Measurements from ENCODE around the gene CTRL.

The CTRL gene

GRCh38 chr16:67882374-67883145 lies 49.1 kb downstream of the CTRL start:
- no peak for TF ChIP-seq YY1 (IDR thresholded peaks at IDR 0.05; ENCODE audit: low read depth)
- no peak for TF ChIP-seq CEBPB (IDR thresholded peaks at IDR 0.05)
- TF ChIP-seq TAF1 (IDR thresholded peaks at IDR 0.05; ENCODE audit: low read depth) = no peak
- TF ChIP-seq TEAD4 (IDR thresholded peaks at IDR 0.05) = no peak
- TF ChIP-seq CREB1 (IDR thresholded peaks at IDR 0.05; ENCODE audit: low read depth) = no peak
- no peak for TF ChIP-seq MAX (IDR thresholded peaks at IDR 0.05)

- TF ChIP-seq REST (IDR thresholded peaks at IDR 0.05; ENCODE audit: low read depth) (no peak), EGR1 (IDR thresholded peaks at IDR 0.05) (no peak), NFIC (IDR thresholded peaks at IDR 0.05) (no peak), TAF1 (IDR thresholded peaks at IDR 0.05; ENCODE audit: low read depth) (no peak), CEBPB (IDR thresholded peaks at IDR 0.05) (no peak), USF1 (IDR thresholded peaks at IDR 0.05) (no peak), MAX (IDR thresholded peaks at IDR 0.05) (no peak), TEAD4 (IDR thresholded peaks at IDR 0.05) (no peak), FOXM1 (IDR thresholded peaks at IDR 0.05; ENCODE audit: borderline replicate concordance, low read depth) (no peak), RAD21 (IDR thresholded peaks at IDR 0.05; ENCODE audit: low read depth) (no peak), YY1 (IDR thresholded peaks at IDR 0.05; ENCODE audit: low read depth) (no peak), TCF12 (IDR thresholded peaks at IDR 0.05; ENCODE audit: low read depth) (no peak), ZBTB7A (IDR thresholded peaks at IDR 0.05; ENCODE audit: low read depth) (no peak), CREB1 (IDR thresholded peaks at IDR 0.05; ENCODE audit: low read depth) (no peak)
Observed at GRCh38 chr16:67881621-67882161, 50.0 kb downstream of the CTRL start.

GRCh38 chr16:67880584-67880983 lies 51.1 kb downstream of the CTRL start:
- TF ChIP-seq EP300 (IDR thresholded peaks at IDR 0.05; ENCODE audit: borderline replicate concordance) = no peak
- TF ChIP-seq CREB1 (IDR thresholded peaks at IDR 0.05; ENCODE audit: low read depth) = no peak
- no peak for TF ChIP-seq ZBTB7A (IDR thresholded peaks at IDR 0.05; ENCODE audit: low read depth)
- no peak for TF ChIP-seq MAX (IDR thresholded peaks at IDR 0.05)
- no peak for TF ChIP-seq EGR1 (IDR thresholded peaks at IDR 0.05)
- no peak for TF ChIP-seq YY1 (IDR thresholded peaks at IDR 0.05; ENCODE audit: low read depth)
- TF ChIP-seq RAD21 (IDR thresholded peaks at IDR 0.05; ENCODE audit: low read depth) = no peak

- TF ChIP-seq TAF1 (IDR thresholded peaks at IDR 0.05; ENCODE audit: low read depth) (no peak), RAD21 (IDR thresholded peaks at IDR 0.05; ENCODE audit: low read depth) (no peak), FOXM1 (IDR thresholded peaks at IDR 0.05; ENCODE audit: borderline replicate concordance, low read depth) (no peak), NFIC (IDR thresholded peaks at IDR 0.05) (no peak), MAX (IDR thresholded peaks at IDR 0.05) (no peak), TCF12 (IDR thresholded peaks at IDR 0.05; ENCODE audit: low read depth) (no peak), EGR1 (IDR thresholded peaks at IDR 0.05) (no peak), REST (IDR thresholded peaks at IDR 0.05; ENCODE audit: low read depth) (no peak), EP300 (IDR thresholded peaks at IDR 0.05; ENCODE audit: borderline replicate concordance) (no peak), CREB1 (IDR thresholded peaks at IDR 0.05; ENCODE audit: low read depth) (no peak), ZBTB7A (IDR thresholded peaks at IDR 0.05; ENCODE audit: low read depth) (no peak), USF1 (IDR thresholded peaks at IDR 0.05) (no peak), YY1 (IDR thresholded peaks at IDR 0.05; ENCODE audit: low read depth) (no peak), TEAD4 (IDR thresholded peaks at IDR 0.05) (no peak), CEBPB (IDR thresholded peaks at IDR 0.05) (no peak)
Observed at GRCh38 chr16:67879936-67880335, 51.7 kb downstream of the CTRL start.
